Lower leg skin (tissue), 3 donors: Measurements from ENCODE around the gene MS4A4E.

Experiments
- CTCF ChIP-seq, 3 donors: fragments of 450-650 bp; IDR thresholded peaks; one replicate each; pipeline ENCODE4 v1.5.1; 2016; ENCODE audit warnings: antibody characterized with exemption in 3 of 3, mild to moderate bottlenecking in 3 of 3, moderate library complexity in 2 of 3
- POLR2A ChIP-seq, 2 donors: fragments of 450-650 bp; IDR thresholded peaks; one replicate each; pipeline ENCODE4 v1.6.1; 2016 to 2017; ENCODE audit warnings: antibody characterized with exemption in 2 of 2, mild to moderate bottlenecking in 1 of 2, moderate library complexity in 1 of 2

DNA sequence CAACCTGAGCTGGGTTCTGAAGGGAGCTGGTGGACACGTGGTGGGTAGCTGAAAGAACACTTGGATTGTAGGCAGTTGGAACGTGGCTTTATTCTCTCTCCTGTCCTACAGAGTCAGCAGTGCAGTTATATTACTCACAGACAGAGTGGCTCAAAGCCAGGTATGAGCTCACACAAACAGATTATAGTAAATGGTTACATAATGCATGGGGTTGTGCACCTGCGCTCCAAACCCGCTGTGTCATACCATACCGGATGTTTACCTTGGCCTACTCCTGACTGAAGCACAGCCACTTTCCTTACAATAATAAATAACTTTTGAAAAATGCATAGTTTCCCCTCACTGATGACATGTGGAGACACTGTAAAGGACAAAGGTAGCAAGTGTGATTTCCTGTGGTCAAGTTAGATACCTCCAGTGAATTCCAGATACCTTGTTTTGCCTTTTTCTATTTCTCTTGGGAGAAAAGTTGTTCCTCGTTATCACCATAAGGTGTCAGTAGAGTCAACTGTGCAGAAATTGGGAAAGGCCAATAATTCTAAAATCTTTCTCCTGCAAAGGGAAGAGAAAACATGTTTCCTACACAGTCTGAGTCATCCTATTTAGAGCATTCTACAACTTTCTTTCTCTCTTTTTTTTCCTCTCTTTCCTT is 73.5 kb downstream of the MS4A4E start:
- TF ChIP-seq POLR2A (IDR thresholded peaks at IDR 0.05): no peak
- no peak for TF ChIP-seq CTCF (IDR thresholded peaks at IDR 0.05)
